HG02571 (cell line): Measurements from ENCODE around the gene CPNE4.
"Not testable (repeated sequence)": the region's sequence is repeated elsewhere in the genome, so short reads cannot be mapped to it uniquely, and the experiment has no call there.

ENCODE experiments used
- ATAC-seq: cut with Tn5 transposase; IDR thresholded peaks from one replicate; pipeline ENCODE4 v1.9.1; 2021; ENCODE audit warnings: mild to moderate bottlenecking, moderate library complexity; ENCODE audit not compliant: unreplicated experiment

The CPNE4 gene

DNA sequence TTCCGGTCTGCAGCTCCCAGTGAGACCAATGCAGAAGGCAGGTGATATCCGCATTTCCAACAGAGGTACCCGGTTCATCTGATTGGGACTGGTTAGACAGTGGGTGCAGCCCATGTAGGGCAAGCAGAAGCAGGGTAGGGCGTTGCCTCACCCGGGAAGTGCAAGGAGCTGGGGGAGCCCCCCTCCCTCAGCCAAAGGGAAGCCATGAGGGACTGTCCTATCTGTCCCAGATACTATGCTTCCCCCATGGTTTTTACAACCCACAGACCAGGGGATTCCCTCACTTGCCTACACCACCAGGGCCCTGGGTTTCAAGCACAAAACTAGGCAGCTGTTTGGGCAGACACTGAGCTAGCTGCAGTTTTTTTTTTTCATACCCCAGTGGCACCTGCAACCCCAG is 71.8 kb downstream of the CPNE4 start:
- no peak for ATAC-seq

DNA sequence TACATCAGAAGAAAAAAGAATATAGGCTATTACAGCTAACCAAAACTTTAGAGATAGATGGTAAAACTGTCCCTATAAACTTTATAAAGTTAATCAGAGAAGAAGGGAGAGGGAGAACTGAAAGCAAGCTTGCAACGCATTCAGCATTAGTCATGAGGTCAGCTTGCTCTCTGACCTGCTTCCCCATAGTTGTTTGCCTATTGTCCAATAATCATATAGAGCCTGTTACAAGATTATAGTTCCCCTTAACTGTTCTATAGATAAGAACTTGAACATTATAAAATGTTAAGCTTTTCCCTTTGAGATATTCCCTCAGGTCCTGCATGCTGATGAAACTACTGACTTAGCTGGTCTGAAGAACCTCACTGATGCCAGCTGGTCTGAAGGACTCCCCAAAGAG is 74.5 kb downstream of the CPNE4 start:
- no peak for ATAC-seq

DNA sequence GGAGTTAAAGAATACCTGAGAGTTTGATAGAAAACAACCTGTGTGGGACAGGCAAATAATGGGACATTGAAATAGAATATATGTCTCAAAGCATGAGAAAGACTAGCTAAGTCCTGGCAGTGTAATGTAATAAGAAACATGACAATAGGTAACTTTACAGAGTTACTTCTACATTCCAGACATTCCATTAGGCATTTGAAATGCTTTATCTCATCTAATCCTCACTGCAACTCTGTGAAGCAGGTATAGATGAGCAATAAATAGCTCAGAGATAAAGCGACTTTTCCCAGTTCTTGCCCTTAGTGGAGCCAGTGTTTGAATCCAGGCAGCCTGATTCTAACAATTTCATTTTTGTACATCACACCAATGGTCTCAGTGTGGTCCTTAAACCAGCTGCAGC is 76.8 kb downstream of the CPNE4 start:
- no peak for ATAC-seq

DNA sequence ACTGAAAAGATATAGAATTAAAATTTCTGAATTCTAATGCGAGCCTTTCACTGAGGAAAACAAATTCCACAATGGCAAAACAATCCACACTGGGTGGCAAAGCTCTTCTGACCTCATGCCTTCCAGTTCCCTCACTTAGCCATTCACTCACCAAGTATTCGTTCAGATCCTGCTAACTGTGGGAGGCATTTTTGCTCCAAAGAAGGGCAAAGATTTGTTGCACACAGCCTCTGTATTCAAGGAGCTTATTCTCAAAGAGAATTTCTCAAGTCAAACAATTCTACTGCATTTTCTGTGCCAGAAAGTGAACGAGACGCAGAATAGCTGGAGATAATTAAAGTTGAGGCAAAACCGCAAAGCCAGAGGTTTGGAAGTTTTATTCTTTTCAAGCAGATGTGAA is 77.3 kb downstream of the CPNE4 start:
- ATAC-seq: no peak

DNA sequence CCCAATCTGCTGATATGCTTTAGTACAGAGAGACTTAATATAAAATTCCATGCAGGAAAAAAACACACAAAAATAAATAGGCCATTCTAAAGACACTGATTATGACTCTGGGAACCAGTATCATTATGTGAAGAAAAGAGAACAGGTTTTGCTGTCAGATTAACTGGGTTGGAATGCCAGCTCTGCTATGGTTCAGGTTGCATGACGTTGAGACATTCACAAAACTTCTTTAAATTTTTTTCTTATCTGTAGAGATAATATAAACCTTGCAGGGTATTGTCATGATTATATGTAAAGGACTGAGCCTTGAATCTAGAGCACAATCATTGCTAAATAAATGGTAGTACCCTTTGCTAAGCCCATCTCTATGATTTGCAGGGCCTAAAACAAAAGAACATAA is 86.0 kb downstream of the CPNE4 start:
- ATAC-seq: no peak

DNA sequence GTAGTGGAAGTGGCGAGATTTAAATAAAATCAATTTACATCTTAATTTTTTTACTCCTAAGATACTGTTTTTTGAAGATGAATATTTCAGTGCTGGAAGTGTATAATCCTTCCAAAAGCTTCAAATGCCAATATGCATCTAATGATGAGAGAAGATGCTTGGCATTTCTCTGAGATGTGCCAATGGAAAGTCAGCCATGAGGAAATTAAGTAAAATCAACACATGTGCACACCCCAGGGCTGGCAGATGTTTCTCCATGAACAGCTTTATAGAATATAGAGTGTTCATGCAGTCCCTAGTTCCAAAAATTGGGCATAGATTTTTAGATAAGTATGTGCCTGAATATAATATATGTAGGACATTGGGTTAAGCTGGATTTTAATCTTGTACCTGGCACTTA is 90.1 kb downstream of the CPNE4 start:
- no peak for ATAC-seq

DNA sequence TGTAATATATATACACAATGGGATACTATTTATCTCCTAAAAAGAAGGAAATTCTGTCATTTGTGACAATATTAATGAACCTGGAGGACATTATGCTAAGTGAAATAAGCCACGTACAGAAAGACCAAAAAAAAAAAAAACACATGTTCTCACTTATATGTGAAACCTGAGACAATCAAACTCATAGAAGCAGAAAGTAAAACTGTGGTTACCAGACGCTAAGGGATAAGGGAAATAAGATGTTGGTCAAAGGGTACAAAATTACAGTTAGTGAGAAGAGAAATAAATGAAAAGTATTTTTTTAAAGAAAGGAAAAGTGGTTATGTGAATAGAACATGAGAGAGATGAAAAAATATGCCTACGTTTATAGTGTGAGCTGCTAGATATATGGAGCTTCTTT is 101.1 kb downstream of the CPNE4 start:
- no peak for ATAC-seq

DNA sequence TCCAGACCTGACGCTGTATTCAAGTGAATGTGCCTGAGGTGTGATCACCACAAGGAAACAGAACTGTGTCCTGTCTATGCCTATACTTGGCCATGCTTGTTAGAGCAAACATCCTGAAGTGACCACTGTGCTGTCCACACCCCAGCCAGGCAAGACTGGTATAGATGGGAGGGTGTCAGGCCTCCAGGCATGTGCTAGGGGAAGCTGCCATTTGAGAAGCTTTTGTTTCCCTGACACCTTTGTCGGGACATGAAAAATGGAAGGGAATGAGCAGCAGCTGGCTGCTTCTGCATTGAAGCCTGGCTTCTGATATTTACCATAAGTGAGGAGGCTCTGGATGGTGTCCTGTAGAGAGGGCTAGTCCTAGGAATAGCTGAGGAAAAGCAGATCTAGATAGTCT is 106.2 kb downstream of the CPNE4 start:
- ATAC-seq: no peak

DNA sequence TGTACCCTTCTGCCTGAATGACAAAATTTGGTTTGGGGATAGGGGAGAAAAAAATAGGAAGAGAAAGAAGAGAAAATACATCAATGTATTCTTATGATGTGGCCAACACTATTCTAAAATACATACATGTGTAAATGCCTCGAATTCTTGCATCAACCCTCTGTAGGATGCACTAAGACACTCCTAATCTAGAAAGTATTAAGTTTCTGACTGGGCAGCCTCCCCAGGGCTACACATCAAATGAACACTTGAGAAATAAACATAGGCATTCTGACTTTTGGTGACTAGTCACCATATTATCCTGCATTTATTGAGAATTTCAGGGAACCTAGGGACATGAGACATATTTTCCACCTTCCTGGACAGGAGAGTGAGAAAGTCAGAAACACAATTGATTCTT is 109.2 kb downstream of the CPNE4 start:
- ATAC-seq: no peak

DNA sequence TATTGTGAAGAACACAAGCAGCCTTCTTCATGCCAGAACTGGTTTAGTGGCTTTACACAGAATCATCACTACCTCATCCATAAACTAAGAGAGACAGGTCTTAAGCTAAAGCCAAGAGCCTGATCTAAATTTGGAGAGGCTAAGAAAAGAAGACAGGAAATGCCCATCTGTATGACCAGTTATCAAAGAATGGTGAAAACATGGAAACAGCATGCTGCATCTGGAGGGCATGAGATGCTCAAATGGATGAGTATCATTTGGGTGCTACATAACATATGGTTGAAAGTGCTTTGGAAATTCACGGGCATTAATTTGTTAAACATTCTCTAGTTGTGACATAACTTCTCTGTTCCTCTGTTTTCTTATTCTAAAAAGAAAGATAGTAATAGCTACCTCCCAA is 112.5 kb downstream of the CPNE4 start:
- ATAC-seq: no peak

DNA sequence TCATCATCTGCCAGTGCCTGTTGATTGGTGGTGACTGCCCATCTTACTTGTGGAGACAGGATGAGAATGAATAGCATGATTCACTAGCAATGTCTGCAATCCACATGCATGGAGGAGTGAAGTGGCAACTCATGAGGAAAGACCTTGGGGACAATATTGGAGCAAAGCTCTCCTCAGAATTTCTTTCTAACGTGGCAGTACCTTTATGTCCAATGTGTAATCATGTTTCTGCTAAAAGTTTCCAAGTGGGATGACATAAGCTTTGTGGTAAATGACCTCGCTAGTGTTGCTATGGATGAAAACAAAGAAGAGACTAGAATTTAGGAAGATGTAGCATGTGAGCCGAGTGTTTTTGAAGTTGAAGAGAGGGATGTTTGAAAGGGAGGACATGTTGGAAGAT is 117.8 kb downstream of the CPNE4 start:
- no peak for ATAC-seq

DNA sequence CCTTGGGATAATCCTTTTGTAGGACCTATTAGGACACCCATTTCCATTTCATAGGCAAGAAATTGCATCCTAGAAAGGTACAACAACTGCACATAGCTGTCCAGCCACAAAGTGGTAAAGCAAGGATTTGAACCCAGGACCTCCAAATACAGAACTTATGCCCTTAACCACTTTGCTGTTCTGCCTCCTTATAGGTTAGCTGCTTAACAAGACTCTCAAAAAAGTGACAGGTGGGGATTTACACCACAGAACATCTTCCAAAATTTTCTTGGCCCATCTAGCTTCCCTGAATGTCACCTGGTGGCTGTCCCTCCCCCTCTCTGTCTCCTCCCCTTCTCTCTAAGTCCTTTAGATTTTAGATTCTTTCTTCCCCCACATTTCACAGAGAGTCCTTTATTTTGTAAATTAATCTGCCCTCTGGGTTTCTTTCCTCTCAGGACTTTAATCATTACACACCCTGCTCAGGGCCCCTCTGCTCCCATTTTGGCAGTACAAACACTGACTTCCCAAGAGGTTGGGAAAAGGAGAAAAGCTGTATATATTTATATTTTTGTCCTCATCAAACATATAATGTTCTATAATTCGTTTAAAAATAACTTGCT is 120.6 kb downstream of the CPNE4 start:
- ATAC-seq: no peak

DNA sequence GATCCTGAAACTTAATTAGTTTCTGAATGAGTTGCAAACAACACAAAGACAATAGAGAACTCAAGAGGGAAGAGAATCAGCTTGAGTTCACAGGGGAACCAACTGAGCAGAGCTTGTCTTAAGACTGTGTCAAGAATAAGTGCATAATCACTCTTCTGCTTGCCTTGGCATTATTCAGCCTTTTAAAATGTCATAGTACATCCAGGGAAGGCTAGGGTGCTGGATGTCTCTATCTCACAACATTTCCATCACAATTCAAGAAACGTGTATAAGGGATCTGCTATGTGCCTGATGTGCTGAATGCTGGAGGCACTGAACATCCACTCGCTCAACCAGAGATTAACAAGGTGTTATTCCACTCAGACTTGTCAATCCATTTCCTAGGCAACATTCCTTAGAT is 122.6 kb downstream of the CPNE4 start:
- ATAC-seq: no peak

DNA sequence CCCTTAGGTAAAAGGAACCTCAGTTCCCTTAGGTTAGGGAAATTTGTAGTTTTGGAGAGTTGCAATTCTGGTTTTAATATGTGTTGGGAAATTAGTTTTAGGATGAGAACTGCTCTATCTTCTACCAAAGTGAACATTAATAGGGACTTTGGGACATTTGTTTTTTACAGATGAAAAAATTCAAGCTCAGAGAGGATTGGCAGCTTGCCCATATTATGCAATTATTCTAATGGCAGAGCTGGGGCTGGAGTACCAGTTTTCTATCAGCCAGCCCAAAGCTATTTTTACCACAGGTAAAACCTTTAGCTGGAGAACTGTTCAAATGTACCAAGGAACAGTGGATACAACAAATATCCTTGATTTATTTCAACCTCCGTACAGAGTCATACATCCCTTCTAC is 127.0 kb downstream of the CPNE4 start:
- ATAC-seq: no peak

DNA sequence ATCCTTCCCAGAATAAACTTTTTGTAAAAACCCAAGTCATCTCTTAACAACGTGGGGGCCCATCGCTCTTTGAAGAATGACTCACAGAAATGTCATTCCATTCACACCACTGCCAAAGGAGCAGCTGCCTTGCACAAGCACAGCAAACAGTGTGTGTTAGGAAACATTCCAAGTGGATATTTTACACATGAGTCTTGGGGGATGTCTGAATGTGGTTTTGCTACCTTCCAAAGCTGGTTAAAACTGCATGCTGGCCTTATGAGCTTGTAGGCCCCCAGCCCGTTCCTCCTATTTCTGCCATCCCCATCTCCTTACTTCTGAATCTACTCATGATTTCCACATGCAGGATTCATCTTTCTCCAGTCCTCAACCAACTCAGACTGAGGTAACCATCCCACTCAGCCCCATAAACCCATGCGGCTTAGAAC is 130.8 kb downstream of the CPNE4 start:
- ATAC-seq: no peak

DNA sequence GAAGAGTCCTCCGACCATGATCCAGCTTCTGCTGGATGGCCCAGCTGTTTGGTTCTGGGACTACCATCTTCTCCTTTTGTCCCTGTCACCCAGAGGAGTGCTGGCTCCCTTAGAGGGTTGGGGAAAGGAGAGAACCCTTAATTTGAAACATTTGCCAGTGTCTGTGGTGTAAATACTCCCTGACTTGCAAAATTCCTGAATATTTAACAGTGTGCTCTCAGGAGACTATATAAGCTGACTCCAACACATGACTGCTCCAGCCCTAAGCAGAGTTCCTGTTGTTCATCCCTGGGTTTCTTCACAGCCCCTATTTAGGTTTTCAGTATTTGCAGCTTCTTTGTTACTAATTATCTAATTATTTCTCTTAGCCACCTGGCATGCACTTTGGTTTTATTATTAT is 133.1 kb downstream of the CPNE4 start:
- ATAC-seq: no peak

DNA sequence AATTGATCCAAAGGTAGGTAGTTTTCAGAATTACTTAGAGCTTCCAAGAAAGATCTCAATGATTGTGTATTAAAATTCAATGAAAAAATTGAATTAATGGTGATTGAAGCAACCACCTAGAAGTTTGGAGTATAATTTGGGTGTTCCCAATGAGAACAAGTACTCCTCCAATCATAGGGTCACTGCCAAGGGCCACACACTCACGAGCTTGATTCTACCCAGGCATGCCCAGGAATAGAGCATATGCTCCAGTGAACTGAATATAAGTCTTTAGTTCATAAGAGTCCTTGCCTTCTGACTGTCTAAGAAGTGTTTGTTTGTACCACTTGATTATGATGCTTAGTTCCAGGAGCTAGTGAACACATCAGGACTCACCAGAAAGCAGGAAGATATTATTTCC is 133.9 kb downstream of the CPNE4 start:
- no peak for ATAC-seq

DNA sequence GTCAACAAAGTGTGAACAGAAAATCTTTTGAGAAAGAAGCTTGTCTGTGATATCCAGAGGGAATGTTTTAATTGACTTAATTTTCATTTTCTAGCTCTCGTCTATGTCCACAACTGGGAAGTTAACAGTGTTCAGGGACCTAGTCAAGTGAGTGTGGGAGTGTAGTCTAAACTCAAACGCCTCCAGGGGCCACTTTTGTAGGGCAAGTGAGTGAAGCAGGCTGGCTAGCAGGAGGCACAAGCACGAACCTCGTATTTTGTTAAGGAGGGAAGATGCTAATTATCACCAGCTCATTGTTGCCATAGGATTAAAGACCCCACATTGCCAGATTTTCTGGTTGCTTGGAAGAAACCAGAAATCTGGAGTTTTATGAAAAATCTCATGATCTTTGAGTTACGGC is 135.8 kb downstream of the CPNE4 start:
- ATAC-seq: no peak

DNA sequence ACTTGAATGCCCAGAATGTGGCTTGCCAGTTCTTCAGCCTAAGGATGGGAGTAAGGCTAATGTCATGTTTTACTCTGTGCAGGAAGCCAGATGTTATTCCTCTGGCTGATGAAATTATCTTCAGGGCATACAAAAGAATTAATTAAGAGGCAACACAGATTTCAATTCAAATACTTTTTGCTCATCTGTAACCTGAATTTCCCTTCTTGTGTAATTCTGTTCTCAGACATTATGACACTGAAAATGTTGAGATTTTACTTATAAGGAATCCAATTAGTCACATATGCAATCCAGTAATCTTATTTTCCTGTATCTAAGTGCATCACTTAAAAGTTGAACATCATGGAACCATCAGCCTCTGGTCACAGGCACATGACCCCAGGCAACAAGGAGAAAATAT is 136.5 kb downstream of the CPNE4 start:
- no peak for ATAC-seq

DNA sequence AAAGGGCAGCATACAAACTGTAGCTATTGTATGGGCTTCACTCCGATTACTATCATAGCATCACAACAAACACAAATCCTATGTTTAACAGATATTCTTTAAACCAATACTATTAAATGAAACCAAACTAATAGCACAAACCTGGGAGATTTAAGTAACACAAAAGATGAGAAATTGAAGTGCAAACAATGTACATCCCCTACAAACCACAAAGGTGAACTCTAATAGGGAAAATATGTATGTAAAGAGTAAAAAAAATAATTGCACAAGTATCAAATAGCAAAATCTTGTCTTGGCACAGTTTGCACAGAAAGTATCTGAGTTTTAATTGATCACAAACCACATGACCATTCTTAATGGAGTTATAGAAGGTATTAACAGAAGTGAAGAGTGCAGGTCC is 138.5 kb downstream of the CPNE4 start:
- no peak for ATAC-seq

DNA sequence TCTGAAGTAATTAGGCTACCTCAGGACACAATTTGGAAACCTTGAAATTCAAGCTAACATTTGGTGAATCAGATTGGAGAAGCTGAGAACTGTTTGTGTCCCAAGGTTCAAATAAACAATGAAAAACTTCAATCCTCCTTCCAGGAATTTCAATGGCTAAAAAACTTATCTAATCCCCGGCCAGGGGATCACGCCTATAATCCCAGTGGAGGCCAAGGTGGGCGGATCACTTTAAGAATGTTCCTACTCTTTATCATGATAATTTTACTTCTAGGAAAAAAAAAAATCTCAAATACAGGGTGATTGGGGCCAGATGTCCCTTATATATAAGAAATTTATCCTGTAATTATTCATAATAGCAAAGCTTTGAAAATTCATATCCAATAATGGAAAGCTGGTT is 139.0 kb downstream of the CPNE4 start:
- ATAC-seq: no peak

DNA sequence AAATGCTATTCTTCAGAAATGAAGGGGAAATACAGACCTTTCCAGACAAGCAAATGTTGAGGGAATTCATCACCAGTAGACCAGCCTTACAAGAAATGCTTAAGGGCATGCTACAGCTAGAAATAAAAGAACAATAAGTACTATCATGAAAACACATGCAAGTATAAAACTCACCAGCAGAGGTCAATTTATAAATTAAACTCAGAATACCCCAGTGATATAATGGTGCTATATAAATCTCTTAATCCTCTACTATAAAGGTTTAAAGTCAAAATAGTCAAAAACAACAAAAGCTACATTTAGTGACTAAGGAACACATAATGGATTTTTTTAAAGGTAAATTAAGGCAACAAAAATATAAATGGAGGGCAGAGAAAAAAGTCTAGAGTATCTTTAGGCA is 142.5 kb downstream of the CPNE4 start:
- no peak for ATAC-seq

DNA sequence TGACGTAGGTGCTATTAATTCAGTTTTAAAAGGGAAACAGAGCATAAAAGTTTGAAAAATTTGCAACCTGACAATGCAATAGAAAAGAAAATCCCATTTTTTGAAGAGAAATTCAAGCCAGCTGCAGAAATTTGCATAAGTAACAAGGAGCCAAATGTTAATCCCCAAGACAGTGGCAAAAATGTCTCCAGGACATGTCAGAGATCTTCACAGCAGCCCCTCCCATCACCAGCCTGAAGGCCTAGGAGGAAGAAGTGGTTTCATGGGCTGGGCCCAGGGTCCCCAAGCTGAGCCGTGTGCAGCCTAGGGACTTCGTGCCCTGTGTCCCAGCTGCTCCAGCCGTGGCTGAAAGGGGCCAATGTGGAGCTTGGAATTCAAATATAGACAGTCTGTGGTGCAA is 148.9 kb downstream of the CPNE4 start:
- ATAC-seq: not testable (repeated sequence)
